ENCODE data around the gene GDPD1.

DNA sequence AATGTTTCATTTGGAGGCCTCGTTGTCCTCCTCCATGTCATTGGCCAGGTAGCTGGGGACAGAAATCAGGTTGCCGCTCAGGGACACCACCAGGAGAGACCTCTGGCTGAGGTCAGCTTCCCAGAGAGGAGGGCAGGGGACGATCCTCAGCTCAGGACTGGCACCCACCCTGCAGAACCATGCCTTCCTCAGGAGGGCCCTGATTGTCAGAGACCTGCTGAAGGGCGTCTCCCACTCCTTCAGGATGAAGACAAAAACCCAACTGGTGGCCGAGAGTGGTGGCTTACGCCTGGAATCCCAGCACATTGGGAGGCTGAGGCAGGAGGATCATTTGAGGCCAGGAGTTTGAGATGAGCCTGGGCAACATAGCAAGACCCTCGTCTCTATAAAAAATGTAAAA lies 45.2 kb upstream of the GDPD1 start:
- no peak for TF ChIP-seq EZH2 (IDR thresholded peaks at IDR 0.05; ENCODE audit: borderline replicate concordance, insufficient read depth, low read depth, low read length, poor library complexity, severe bottlenecking)
- TF ChIP-seq, protein P1, sequence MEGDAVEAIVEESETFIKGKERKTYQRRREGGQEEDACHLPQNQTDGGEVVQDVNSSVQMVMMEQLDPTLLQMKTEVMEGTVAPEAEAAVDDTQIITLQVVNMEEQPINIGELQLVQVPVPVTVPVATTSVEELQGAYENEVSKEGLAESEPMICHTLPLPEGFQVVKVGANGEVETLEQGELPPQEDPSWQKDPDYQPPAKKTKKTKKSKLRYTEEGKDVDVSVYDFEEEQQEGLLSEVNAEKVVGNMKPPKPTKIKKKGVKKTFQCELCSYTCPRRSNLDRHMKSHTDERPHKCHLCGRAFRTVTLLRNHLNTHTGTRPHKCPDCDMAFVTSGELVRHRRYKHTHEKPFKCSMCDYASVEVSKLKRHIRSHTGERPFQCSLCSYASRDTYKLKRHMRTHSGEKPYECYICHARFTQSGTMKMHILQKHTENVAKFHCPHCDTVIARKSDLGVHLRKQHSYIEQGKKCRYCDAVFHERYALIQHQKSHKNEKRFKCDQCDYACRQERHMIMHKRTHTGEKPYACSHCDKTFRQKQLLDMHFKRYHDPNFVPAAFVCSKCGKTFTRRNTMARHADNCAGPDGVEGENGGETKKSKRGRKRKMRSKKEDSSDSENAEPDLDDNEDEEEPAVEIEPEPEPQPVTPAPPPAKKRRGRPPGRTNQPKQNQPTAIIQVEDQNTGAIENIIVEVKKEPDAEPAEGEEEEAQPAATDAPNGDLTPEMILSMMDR (IDR thresholded peaks at IDR 0.05) = no peak

Measured in B cell (primary cell).